HG03520 (cell line): ENCODE results near the gene FILIP1L.

Source experiments
- ATAC-seq: cut with Tn5 transposase; IDR thresholded peaks from one replicate; pipeline ENCODE4 v1.9.1; 2021; ENCODE audit warnings: mild to moderate bottlenecking, moderate library complexity; ENCODE audit not compliant: unreplicated experiment

Gene FILIP1L

GRCh38 chr3:99981138-99981537 is 133.2 kb downstream of the FILIP1L start:
- no peak for ATAC-seq

- no peak for ATAC-seq
Observed at GRCh38 chr3:99980606-99981005, 133.7 kb downstream of the FILIP1L start.

GRCh38 chr3:99978221-99978620 is 136.1 kb downstream of the FILIP1L start:
- no peak for ATAC-seq

GRCh38 chr3:99976584-99976983 is 137.7 kb downstream of the FILIP1L start:
- no peak for ATAC-seq

GRCh38 chr3:99974989-99975388 is 139.3 kb downstream of the FILIP1L start:
- no peak for ATAC-seq

- no peak for ATAC-seq
Observed at GRCh38 chr3:99972380-99973104, 141.8 kb downstream of the FILIP1L start.

- ATAC-seq = no peak
Observed at GRCh38 chr3:99971761-99972160, 142.5 kb downstream of the FILIP1L start.

- ATAC-seq = peak; percentile 90
Observed at GRCh38 chr3:99970198-99970597, 144.1 kb downstream of the FILIP1L start.

- no peak for ATAC-seq
Observed at GRCh38 chr3:99969136-99969535, 145.2 kb downstream of the FILIP1L start.

- no peak for ATAC-seq
Observed at GRCh38 chr3:99967796-99968195, 146.5 kb downstream of the FILIP1L start.

- ATAC-seq = no peak
Observed at GRCh38 chr3:99966662-99967416, 147.5 kb downstream of the FILIP1L start.

- ATAC-seq = no peak
Observed at GRCh38 chr3:99965681-99966408, 148.5 kb downstream of the FILIP1L start.

GRCh38 chr3:99965077-99965476 is 149.2 kb downstream of the FILIP1L start:
- no peak for ATAC-seq

- ATAC-seq = no peak
Observed at GRCh38 chr3:99962703-99963102, 151.6 kb downstream of the FILIP1L start.

- no peak for ATAC-seq
Observed at GRCh38 chr3:99961756-99962515, 152.4 kb downstream of the FILIP1L start.

GRCh38 chr3:99960941-99961340 is 153.4 kb downstream of the FILIP1L start:
- ATAC-seq = no peak

GRCh38 chr3:99960123-99960878 is 154.0 kb downstream of the FILIP1L start:
- ATAC-seq = no peak

GRCh38 chr3:99958222-99958912 is 155.9 kb downstream of the FILIP1L start:
- no peak for ATAC-seq

GRCh38 chr3:99957151-99957796 is 157.0 kb downstream of the FILIP1L start:
- ATAC-seq = no peak
